Type B pancreatic cell (in vitro differentiated cells): Measurements from ENCODE around the gene PDE2A. TPM values are rescaled to one million over a fixed set of nuclear protein-coding genes. Genes with fewer than 3 reads are reported as not detected.

ENCODE experiments used
- DNase-seq: peaks from one replicate; pipeline ENCODE4 v3.0.0; 2021; ENCODE audit warnings: mixed read lengths; ENCODE audit not compliant: unreplicated experiment; ENCODE audit errors: extremely low spot score
- H3K27ac Mint-ChIP-seq: 2 replicates; pipeline ENCODE4 v1.8.0; 2021; ENCODE audit warnings: mild to moderate bottlenecking, mixed read lengths
- H3K27me3 Mint-ChIP-seq: 2 replicates; pipeline ENCODE4 v1.8.0; 2021; ENCODE audit warnings: mixed read lengths
- H3K36me3 Mint-ChIP-seq: 2 replicates; pipeline ENCODE4 v1.8.0; 2021; ENCODE audit warnings: mixed read lengths
- H3K4me1 Mint-ChIP-seq: one replicate; pipeline ENCODE4 v1.8.0; 2021; ENCODE audit warnings: mixed read lengths; ENCODE audit not compliant: unreplicated experiment
- H3K4me3 Mint-ChIP-seq: 2 replicates; pipeline ENCODE4 v1.8.0; 2021; ENCODE audit warnings: mild to moderate bottlenecking, mixed read lengths
- H3K9me3 Mint-ChIP-seq: 2 replicates; pipeline ENCODE4 v1.8.0; 2021; ENCODE audit warnings: mixed read lengths
- total RNA-seq: library from RNA; stranded (reverse); gene quantifications from 2 replicates; pipeline ENCODE4 v1.2.1, GENCODE V29; 2021; ENCODE audit warnings: low replicate concordance
- TF ChIP-seq, protein P1 (sequence below): fragments of 200-600 bp; sonication (generic); conservative IDR thresholded peaks from 2 replicates; pipeline ENCODE4 v1.5.0; 2021; ENCODE audit warnings: antibody characterized with exemption, mild to moderate bottlenecking

The PDE2A gene
- total RNA-seq, 1 donor from 2014 or later = 2.8 TPM

GRCh38 chr11:72647882-72648281, 26.3 kb downstream of the PDE2A start:
- Mint-ChIP-seq H3K4me1 (peaks cover 3% of the 10 kb centered on the region), H3K4me3 (no peak overlapping the region), H3K27ac (no peak overlapping the region), H3K9me3 (no peaks in the 10 kb centered on the region), H3K27me3 (peaks cover 20% of the 10 kb centered on the region), H3K36me3 (no peaks in the 10 kb centered on the region)
- TF ChIP-seq, protein P1, sequence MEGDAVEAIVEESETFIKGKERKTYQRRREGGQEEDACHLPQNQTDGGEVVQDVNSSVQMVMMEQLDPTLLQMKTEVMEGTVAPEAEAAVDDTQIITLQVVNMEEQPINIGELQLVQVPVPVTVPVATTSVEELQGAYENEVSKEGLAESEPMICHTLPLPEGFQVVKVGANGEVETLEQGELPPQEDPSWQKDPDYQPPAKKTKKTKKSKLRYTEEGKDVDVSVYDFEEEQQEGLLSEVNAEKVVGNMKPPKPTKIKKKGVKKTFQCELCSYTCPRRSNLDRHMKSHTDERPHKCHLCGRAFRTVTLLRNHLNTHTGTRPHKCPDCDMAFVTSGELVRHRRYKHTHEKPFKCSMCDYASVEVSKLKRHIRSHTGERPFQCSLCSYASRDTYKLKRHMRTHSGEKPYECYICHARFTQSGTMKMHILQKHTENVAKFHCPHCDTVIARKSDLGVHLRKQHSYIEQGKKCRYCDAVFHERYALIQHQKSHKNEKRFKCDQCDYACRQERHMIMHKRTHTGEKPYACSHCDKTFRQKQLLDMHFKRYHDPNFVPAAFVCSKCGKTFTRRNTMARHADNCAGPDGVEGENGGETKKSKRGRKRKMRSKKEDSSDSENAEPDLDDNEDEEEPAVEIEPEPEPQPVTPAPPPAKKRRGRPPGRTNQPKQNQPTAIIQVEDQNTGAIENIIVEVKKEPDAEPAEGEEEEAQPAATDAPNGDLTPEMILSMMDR = no peak
- DNase-seq = no peak

- Mint-ChIP-seq H3K9me3 (no peaks in the 10 kb centered on the region), H3K4me3 (no peak overlapping the region), H3K27ac (no peak overlapping the region), H3K36me3 (no peaks in the 10 kb centered on the region), H3K4me1 (no peaks in the 10 kb centered on the region), H3K27me3 (peaks cover 20% of the 10 kb centered on the region)
- no peak for DNase-seq
- TF ChIP-seq, protein P1 = no peak
Observed at GRCh38 chr11:72646472-72646871, 27.8 kb downstream of the PDE2A start.

GRCh38 chr11:72646024-72646423, 28.2 kb downstream of the PDE2A start:
- Mint-ChIP-seq H3K36me3 (no peaks in the 10 kb centered on the region), H3K4me1 (no peaks in the 10 kb centered on the region), H3K9me3 (no peaks in the 10 kb centered on the region), H3K27me3 (peaks cover 20% of the 10 kb centered on the region), H3K27ac (no peak overlapping the region), H3K4me3 (no peak overlapping the region)
- DNase-seq = no peak
- TF ChIP-seq, protein P1 = no peak

- no peak for DNase-seq
- peaks cover 13% of the 10 kb centered on the region for H3K27me3 Mint-ChIP-seq
- peak overlapping the region; percentile 77 for H3K4me3 Mint-ChIP-seq
- H3K27ac Mint-ChIP-seq = no peak overlapping the region
- no peaks in the 10 kb centered on the region for H3K36me3 Mint-ChIP-seq
- TF ChIP-seq, protein P1 = no peak
- H3K9me3 Mint-ChIP-seq = no peaks in the 10 kb centered on the region
- H3K4me1 Mint-ChIP-seq = no peaks in the 10 kb centered on the region
Observed at GRCh38 chr11:72643547-72643946, 30.7 kb downstream of the PDE2A start.

DNA sequence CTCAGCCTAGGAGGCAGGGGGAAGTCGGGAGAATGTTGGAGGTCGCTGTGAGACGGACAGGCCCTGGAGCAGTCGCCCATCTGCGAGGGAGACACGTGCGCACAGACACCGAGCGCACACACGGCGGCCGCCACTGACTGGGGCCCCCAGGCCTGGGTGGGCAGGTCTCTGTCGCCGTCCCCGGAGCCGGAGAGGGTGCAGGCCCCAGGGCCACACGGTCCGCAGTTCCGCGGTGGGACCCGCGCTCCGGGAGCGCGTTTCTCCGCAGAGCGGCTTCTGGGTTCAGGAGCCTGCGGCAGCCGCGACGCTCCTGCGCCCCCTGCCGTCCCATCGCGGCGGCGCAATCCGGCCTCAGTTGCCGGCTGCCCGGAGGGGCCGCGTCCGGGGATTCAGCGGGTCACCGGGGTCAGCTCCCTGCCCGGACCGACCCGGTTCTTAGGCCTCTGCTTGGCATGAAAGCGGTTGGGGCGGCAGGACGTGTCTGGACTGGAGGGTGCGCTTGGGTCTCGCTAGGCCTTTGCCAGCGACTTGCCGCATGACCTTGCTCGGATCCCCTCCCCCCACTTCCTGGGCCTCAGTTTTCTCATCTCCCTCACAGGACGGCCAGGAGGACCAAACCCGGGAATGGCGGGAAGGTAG, 31.2 kb downstream of the PDE2A start:
- Mint-ChIP-seq H3K9me3 (no peaks in the 10 kb centered on the region), H3K36me3 (no peaks in the 10 kb centered on the region), H3K27me3 (peaks cover 13% of the 10 kb centered on the region), H3K27ac (no peak overlapping the region), H3K4me1 (no peaks in the 10 kb centered on the region), H3K4me3 (peak overlapping the region; percentile 78)
- TF ChIP-seq, protein P1 = peak; percentile 98
- DNase-seq = peak; percentile 80
